GM21717 (cell line): ENCODE measurements around the gene PAK5.

Experiments used
- ATAC-seq: cut with Tn5 transposase; IDR thresholded peaks from one replicate; pipeline ENCODE4 v1.9.1; 2021; ENCODE audit warnings: mild to moderate bottlenecking, moderate library complexity; ENCODE audit not compliant: unreplicated experiment

PAK5 gene

GRCh38 chr20:9626357-9626756 is 212.5 kb downstream of the PAK5 start:
- ATAC-seq: no peak

GRCh38 chr20:9617940-9618339 is 220.9 kb downstream of the PAK5 start:
- no peak for ATAC-seq

- peak; percentile 35 for ATAC-seq
These were observed 221.9 kb downstream of the PAK5 start for GRCh38 chr20:9616833-9617461.

GRCh38 chr20:9616455-9616805 is 222.4 kb downstream of the PAK5 start:
- ATAC-seq: peak; percentile 24

GRCh38 chr20:9615766-9616454 is 223.0 kb downstream of the PAK5 start:
- ATAC-seq: peak; percentile 98

- ATAC-seq: no peak
These were observed 223.8 kb downstream of the PAK5 start for GRCh38 chr20:9615118-9615517.

GRCh38 chr20:9613871-9614270 is 225.0 kb downstream of the PAK5 start:
- ATAC-seq: no peak

GRCh38 chr20:9611921-9612320 is 227.0 kb downstream of the PAK5 start:
- ATAC-seq: no peak

- no peak for ATAC-seq
These were observed 228.2 kb downstream of the PAK5 start for GRCh38 chr20:9610665-9611064.

- ATAC-seq: peak; percentile 73
These were observed 228.9 kb downstream of the PAK5 start for GRCh38 chr20:9609887-9610502.

GRCh38 chr20:9608639-9609340 is 230.1 kb downstream of the PAK5 start:
- no peak for ATAC-seq

- peak; percentile 60 for ATAC-seq
These were observed 236.1 kb downstream of the PAK5 start for GRCh38 chr20:9602847-9603183.

GRCh38 chr20:9600562-9600961 is 238.3 kb downstream of the PAK5 start:
- ATAC-seq: no peak

GRCh38 chr20:9597547-9597946 is 241.3 kb downstream of the PAK5 start:
- no peak for ATAC-seq

- no peak for ATAC-seq
These were observed 243.1 kb downstream of the PAK5 start for GRCh38 chr20:9595763-9596162.

GRCh38 chr20:9594284-9594875 is 244.5 kb downstream of the PAK5 start:
- no peak for ATAC-seq

GRCh38 chr20:9592419-9592818 is 246.5 kb downstream of the PAK5 start:
- ATAC-seq: no peak

- no peak for ATAC-seq
These were observed 247.8 kb downstream of the PAK5 start for GRCh38 chr20:9591080-9591479.

- ATAC-seq: no peak
These were observed 248.7 kb downstream of the PAK5 start for GRCh38 chr20:9590189-9590588.

- ATAC-seq: no peak
These were observed 250.2 kb downstream of the PAK5 start for GRCh38 chr20:9588706-9589105.

GRCh38 chr20:9583151-9583550 is 255.7 kb downstream of the PAK5 start:
- no peak for ATAC-seq

- ATAC-seq: no peak
These were observed 256.7 kb downstream of the PAK5 start for GRCh38 chr20:9582137-9582536.
